Raji (cell line): Measurements from ENCODE around the gene TMEM183A.

Experiments
- POLR2A ChIP-seq: IDR thresholded peaks from 2 replicates; pipeline ENCODE4 v1.6.1; 2011; ENCODE audit warnings: low read depth, low read length, control low read depth; ENCODE audit not compliant: insufficient read depth

TMEM183A gene

DNA sequence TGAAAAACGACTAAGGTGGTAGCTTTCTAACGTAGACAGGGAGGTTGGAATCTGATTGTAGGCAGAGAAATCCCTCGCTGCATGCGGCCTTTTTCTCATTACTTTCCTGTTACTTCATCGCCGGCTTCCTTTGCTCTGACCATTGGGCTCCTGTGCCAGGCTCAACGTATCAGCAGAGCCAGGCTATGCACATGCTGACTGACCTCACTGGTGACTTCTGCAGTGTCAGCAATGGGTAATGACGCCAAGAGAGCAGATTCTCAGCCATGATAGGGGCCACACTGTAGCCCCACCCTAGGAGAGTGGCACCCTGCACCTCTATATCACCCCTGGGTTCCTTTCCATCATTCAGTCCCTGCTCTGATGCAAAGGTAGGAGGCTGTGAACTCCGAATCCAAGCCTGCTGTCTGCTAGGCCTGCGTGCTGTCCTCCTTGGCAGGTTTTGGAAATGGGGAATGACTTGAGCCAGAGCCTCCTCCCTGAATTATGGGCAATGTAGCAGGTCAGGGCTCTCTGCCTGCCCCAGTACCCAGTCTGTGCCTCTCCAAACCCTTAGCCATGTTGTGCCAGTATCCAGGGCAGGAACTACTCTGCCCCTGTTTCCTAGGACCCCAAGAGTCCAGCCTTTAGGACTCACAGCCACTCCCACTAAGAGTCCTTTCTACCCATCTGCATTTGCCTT, 30.5 kb downstream of the TMEM183A start:
- TF ChIP-seq POLR2A: no peak

GRCh38 chr1:203038217-203038741, 31.1 kb downstream of the TMEM183A start:
- TF ChIP-seq POLR2A: no peak

DNA sequence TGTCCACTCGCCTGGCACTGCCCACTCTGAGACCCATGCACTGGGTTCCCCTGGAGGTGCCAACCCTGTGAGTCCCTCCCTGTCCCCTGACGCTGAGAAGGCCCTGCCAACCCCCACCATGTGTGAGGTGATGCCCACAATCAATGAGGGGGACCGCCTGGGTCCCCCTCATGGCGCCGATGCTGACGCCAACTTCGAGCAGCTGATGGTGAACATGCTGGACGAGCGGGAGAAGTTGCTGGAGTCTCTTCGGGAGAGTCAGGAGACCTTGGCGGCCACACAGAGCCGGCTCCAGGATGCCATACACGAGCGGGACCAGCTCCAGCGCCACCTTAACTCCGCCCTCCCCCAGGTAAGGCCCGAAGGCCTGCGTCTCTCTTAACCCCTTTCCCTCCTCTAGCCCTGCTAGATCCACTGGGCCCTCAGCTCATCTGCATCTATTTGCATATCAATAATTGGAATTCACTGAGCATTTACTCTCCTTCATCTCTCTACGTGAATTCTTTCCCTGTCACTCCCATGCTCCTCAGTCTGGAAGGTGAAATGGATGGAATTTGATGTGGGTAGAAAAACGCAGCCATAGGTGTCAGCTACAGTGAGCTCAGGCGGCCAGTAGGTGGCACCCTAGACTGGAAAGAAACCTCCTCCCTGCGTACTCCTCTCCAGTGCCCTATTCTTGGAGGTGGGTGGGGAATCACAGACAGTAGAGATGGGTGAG, 31.9 kb downstream of the TMEM183A start:
- TF ChIP-seq POLR2A: no peak

GRCh38 chr1:203039609-203040512, 32.7 kb downstream of the TMEM183A start:
- TF ChIP-seq POLR2A: no peak

DNA sequence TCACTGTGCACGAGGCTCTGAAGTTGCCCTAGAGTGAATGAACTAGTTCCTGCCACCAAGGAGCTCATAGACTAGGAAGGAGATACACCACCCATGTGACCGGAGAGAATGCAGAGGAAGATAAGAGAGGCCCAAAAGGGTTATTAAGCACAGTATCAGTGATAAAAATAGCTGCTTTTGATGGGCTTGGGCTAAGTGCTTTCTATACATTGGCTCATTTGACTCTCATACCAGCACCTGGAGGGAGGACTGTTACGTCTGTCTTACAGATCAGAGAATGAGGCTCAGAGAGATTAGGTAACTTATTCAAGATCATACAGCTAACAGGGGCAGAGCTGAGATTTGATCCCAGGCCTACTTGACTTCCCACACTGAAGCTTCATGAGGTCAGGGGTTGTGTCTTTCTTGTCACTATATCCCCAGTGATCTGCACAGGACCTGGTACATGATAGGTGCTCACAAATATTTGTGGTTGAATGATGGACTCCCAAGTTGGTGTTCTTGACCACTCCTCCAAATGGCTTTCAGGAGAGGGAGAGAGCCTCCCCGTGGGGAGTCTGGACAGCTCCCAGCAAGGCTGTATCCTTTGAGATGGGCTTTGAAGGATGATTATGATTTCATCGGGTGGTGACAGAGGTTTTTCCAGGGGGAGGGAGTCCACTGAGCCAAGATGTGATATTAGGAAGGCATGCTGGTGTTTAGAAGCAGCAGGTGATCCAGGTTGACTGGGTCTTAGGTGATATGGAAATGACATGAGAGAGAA, 33.5 kb downstream of the TMEM183A start:
- TF ChIP-seq POLR2A: no peak

GRCh38 chr1:203041351-203041932, 34.3 kb downstream of the TMEM183A start:
- TF ChIP-seq POLR2A: no peak

- TF ChIP-seq POLR2A: no peak
Measured at GRCh38 chr1:203043830-203044545, 36.8 kb downstream of the TMEM183A start.

DNA sequence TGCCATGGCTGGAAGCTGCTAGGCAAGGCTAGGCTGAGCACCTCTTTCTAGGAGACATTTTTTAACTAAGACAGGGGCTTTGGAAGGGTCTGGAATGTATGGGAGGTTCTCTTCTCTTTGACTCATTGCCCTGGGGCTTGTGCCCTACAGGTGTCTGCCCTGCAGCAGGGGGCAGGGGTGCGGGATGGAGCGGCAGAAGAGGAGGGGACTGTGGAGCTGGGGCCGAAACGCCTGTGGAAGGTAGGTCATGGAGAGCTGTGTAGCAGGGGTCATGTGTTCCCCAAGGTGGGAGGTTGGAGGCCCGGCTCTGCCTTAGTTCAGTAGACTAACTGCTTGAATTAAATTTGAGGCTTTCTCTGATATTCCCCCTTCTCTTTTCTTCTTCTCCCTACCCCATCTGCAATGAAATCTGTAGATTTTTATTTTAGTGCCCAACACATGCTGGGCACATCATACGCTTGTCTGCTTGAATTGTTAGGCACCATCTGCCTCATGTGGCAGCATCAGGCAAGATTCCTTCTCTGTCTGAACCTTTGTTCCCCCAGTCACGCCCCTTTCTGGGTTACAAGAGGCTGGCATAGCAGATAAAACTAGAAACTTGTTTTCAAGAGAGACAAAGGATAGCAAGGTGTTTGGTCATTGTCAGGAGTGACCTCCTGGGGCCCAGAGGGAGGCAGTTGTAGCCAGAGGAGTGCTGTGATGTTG, 37.5 kb downstream of the TMEM183A start:
- TF ChIP-seq POLR2A: no peak

DNA sequence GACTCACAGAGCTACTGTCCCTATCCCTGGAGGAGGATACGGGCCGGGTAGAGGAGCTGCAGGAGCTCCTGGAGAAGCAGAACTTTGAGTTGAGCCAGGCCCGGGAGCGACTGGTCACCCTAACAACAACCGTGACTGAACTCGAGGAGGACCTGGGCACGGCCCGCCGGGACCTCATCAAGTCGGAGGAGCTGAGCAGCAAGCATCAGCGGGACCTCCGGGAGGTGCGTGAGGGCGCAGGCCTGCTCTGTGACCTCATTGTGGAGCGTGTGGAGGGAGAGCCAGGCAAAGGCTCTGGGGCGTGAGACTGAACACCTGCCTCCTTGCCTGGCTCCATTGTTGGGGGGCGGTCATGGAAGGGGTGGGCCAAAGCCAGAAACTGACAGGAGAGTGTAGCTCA, 38.2 kb downstream of the TMEM183A start:
- TF ChIP-seq POLR2A: no peak

- TF ChIP-seq POLR2A: no peak
Measured at GRCh38 chr1:203045821-203046594, 38.8 kb downstream of the TMEM183A start.

DNA sequence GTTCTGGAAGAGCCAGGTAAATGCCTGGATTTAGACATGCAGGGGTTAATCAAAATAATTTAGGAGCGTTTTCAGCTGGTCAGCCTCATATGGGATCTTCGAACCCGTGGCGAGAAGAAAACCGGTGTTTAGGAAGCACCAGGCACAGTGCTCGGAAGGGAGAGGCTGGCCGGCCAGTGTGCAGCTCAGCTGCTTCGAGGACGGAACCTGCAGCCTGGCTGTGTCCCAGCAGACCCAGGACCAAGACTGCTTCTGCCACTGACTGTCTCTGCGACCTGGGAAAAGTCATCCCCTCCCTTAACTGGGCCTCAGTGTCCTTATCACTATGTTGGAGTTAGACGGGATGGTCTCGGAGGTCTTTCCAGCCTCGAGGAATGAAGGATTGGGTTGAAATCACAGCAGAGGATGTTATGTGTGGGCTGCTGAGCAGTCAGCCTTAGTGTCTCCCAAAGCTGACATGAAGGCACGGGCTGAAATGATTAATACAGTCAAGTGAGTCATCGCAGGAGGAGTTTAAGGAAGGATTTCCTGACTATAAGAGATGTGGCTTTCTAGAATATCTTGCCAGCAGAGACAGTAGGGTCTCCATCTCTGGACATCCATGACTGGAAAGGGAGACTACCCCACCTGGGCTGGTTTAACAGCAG, 39.9 kb downstream of the TMEM183A start:
- no peak for TF ChIP-seq POLR2A

GRCh38 chr1:203048086-203048485, 40.9 kb downstream of the TMEM183A start:
- no peak for TF ChIP-seq POLR2A
